ENCODE data around the gene WASF2.
A peak's percentile ranks its signal among the peaks of the same experiment; 100 is the strongest.

DNA sequence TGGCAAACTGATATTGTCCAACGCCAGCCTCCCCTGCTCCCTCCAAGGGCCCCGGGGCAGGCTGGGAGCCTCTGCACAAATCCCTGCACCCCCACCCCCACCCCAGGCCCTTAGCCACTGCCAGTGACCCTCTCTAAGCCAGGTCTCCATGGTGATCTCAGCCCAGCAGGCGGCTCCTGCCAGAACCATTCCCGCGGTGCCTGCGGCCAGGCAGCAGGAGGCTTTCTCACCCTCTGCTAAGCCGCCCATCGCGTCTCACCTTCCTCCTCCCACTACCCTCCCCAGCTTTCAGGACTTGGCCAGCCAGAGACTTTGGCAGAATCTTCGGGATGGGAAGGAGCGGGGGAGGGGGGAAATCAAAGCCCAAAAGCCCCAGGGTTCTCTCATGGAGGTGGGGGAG lies 46.8 kb upstream of the WASF2 start:
- TF ChIP-seq, protein P1, sequence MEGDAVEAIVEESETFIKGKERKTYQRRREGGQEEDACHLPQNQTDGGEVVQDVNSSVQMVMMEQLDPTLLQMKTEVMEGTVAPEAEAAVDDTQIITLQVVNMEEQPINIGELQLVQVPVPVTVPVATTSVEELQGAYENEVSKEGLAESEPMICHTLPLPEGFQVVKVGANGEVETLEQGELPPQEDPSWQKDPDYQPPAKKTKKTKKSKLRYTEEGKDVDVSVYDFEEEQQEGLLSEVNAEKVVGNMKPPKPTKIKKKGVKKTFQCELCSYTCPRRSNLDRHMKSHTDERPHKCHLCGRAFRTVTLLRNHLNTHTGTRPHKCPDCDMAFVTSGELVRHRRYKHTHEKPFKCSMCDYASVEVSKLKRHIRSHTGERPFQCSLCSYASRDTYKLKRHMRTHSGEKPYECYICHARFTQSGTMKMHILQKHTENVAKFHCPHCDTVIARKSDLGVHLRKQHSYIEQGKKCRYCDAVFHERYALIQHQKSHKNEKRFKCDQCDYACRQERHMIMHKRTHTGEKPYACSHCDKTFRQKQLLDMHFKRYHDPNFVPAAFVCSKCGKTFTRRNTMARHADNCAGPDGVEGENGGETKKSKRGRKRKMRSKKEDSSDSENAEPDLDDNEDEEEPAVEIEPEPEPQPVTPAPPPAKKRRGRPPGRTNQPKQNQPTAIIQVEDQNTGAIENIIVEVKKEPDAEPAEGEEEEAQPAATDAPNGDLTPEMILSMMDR (IDR thresholded peaks at IDR 0.05; ENCODE audit: poor library complexity, severe bottlenecking): no peak
- TF ChIP-seq SMC3 (conservative IDR thresholded peaks at IDR 0.05; ENCODE audit: poor library complexity): no peak
- TF ChIP-seq REST (IDR thresholded peaks at IDR 0.05; ENCODE audit: borderline replicate concordance): no peak
- TF ChIP-seq RAD21 (conservative IDR thresholded peaks at IDR 0.05): no peak
- no peak for TF ChIP-seq EZH2 (IDR thresholded peaks at IDR 0.05; ENCODE audit: borderline replicate concordance, insufficient read depth, low read length, poor library complexity, severe bottlenecking)
- TF ChIP-seq MXI1 (conservative IDR thresholded peaks at IDR 0.05; ENCODE audit: poor library complexity, severe bottlenecking): no peak
- peak; percentile 12 for TF ChIP-seq POLR2AphosphoS5 (IDR thresholded peaks at IDR 0.05)
